ENCODE results near the gene LYPD6B.

The LYPD6B gene

DNA sequence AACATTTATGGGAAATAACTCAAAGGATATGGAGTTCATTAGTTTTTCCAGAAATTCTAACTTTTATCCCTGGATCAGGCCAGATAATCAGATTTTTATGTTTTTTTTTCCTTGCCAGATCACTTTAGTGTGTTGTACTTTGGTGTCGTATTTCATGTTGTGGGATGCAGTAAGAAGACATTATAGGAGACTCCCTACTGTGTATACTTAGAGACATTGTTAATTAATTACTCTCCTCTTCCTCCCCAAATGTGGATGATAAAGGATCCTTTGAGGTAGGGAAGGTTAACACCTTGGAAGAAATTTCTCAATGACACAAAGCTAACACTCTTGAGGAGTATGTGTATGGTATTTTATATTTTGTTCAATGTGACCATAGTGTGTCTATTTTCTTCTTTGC, 120.5 kb downstream of the LYPD6B start:
- TF ChIP-seq, protein P1, sequence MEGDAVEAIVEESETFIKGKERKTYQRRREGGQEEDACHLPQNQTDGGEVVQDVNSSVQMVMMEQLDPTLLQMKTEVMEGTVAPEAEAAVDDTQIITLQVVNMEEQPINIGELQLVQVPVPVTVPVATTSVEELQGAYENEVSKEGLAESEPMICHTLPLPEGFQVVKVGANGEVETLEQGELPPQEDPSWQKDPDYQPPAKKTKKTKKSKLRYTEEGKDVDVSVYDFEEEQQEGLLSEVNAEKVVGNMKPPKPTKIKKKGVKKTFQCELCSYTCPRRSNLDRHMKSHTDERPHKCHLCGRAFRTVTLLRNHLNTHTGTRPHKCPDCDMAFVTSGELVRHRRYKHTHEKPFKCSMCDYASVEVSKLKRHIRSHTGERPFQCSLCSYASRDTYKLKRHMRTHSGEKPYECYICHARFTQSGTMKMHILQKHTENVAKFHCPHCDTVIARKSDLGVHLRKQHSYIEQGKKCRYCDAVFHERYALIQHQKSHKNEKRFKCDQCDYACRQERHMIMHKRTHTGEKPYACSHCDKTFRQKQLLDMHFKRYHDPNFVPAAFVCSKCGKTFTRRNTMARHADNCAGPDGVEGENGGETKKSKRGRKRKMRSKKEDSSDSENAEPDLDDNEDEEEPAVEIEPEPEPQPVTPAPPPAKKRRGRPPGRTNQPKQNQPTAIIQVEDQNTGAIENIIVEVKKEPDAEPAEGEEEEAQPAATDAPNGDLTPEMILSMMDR (IDR thresholded peaks at IDR 0.05; ENCODE audit: low read depth, low read length) = no peak
- DNase-seq (ENCODE audit: extremely low read depth, low read depth) = no peak

- DNase-seq (ENCODE audit: extremely low read depth, low read depth) = no peak
- TF ChIP-seq, protein P1 (IDR thresholded peaks at IDR 0.05; ENCODE audit: low read depth, low read length) = no peak
Observed at GRCh38 chr2:149160195-149160594, 121.7 kb downstream of the LYPD6B start.

- no peak for DNase-seq (ENCODE audit: extremely low read depth, low read depth)
- TF ChIP-seq, protein P1 (IDR thresholded peaks at IDR 0.05; ENCODE audit: low read depth, low read length) = no peak
Observed at GRCh38 chr2:149160701-149161217, 122.3 kb downstream of the LYPD6B start.

- TF ChIP-seq, protein P1 (IDR thresholded peaks at IDR 0.05; ENCODE audit: low read depth, low read length) = no peak
- DNase-seq (ENCODE audit: extremely low read depth, low read depth) = no peak
Observed at GRCh38 chr2:149161481-149162225, 123.2 kb downstream of the LYPD6B start.

DNA sequence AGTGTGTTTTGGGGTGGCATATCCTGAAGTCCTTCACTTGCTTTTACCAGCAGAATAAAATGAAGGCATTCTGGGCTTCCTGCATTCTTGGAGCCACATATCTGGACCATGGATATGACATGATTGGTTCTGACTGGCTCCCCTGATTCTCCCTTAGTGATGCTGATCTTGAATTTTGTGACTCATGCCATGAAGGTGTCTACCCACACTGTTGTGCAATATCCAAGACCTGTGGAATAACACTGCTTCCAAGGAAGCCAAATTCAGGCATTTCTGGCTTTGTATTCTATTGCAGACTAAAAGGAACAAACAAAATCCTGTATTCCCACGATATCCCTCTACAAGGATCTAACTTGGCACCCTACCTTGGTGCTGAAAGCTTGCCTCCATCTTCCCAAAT, 125.8 kb downstream of the LYPD6B start:
- TF ChIP-seq, protein P1 (IDR thresholded peaks at IDR 0.05; ENCODE audit: low read depth, low read length) = no peak
- DNase-seq (ENCODE audit: extremely low read depth, low read depth) = no peak

GRCh38 chr2:149164827-149165226, 126.3 kb downstream of the LYPD6B start:
- TF ChIP-seq, protein P1 (IDR thresholded peaks at IDR 0.05; ENCODE audit: low read depth, low read length) = no peak

GRCh38 chr2:149167001-149167780, 128.7 kb downstream of the LYPD6B start:
- TF ChIP-seq, protein P1 (IDR thresholded peaks at IDR 0.05; ENCODE audit: low read depth, low read length) = no peak
- no peak for DNase-seq (ENCODE audit: extremely low read depth, low read depth)

More at GRCh38 chr2:149164827-149165226, 126.3 kb downstream of the LYPD6B start:
- DNase-seq (ENCODE audit: extremely low read depth, low read depth) = no peak

All from AG09319 (cell line).